ENCODE measurements around the gene SLC1A1. TPM values are rescaled to one million over a fixed set of nuclear protein-coding genes. Genes with fewer than 3 reads are reported as not detected.

Gene SLC1A1
- total and polyA plus RNA-seq, 12 donors = 0.94 to 3.5 (median 1.7) TPM

DNA sequence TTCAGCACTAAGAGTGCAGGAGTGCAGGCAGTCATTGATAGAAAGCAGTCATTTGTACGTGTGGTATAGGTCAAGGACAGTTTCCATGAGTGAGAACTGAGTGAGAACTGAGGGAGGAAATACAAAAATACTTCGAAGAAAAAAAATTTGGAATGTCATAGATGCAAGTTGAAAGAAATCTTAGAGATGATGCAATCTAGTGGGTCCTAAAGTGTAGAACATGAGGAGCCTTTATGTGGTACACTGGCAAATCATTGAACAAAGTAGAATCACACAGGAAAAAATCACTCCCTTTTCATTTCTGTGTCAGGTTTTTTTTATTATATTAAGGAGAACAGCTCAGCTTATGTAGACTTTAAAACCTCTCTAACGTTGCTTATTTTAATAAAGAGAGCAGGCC lies 26.4 kb upstream of the SLC1A1 start:
- TF ChIP-seq, protein P1, sequence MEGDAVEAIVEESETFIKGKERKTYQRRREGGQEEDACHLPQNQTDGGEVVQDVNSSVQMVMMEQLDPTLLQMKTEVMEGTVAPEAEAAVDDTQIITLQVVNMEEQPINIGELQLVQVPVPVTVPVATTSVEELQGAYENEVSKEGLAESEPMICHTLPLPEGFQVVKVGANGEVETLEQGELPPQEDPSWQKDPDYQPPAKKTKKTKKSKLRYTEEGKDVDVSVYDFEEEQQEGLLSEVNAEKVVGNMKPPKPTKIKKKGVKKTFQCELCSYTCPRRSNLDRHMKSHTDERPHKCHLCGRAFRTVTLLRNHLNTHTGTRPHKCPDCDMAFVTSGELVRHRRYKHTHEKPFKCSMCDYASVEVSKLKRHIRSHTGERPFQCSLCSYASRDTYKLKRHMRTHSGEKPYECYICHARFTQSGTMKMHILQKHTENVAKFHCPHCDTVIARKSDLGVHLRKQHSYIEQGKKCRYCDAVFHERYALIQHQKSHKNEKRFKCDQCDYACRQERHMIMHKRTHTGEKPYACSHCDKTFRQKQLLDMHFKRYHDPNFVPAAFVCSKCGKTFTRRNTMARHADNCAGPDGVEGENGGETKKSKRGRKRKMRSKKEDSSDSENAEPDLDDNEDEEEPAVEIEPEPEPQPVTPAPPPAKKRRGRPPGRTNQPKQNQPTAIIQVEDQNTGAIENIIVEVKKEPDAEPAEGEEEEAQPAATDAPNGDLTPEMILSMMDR (IDR thresholded peaks at IDR 0.05) = no peak
- DNase-seq (no peak), ATAC-seq (no peak)
- H3K4me3 ChIP-seq = no peak overlapping the region
- H3K36me3 ChIP-seq = no peaks in the 10 kb centered on the region
- peaks cover 0 to 14% (median 0%) of the 10 kb centered on the region in 11 donors for H3K9me3 ChIP-seq
- H3K4me1 ChIP-seq = no peaks in the 10 kb centered on the region
- intact Hi-C loops (cut with DNase I) = no loop called here
- H3K27me3 ChIP-seq = peaks cover 0 to 3% (median 0%) of the 10 kb centered on the region in 7 donors
- no peak overlapping the region for H3K27ac ChIP-seq
- 50 to 54% methylated on average over 3 of the region's 3 CpGs for WGBS, 2 donors

DNA sequence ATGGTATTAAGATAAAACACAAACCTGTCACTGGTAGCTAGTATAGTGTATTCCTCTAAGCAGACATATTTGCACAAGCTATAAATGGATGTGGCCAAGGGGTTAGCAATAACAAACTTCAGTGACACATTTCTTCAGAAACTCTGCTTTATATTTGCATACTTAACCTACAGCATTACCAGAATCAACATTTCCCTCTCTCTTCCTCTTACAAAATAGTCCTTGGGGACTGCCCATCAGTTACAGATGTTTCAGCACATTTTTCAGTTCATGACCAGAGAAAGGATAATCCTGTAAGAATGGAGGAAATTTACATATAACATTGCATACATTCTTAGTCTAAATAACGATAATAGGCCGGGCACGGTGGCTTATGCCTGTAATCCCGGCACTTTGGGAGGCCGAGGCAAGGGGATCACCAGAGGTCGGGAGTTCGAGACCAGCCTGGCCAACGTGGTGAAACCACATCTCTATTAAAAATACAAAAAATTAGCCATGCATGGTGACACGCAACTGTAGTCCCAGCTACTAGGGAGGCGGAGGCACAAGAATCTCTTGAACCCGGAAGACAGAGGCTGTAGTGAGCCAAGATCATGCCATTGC lies 25.3 kb upstream of the SLC1A1 start:
- H3K27me3 ChIP-seq = peaks cover 0 to 3% (median 0%) of the 10 kb centered on the region in 7 donors
- TF ChIP-seq, protein P1 (IDR thresholded peaks at IDR 0.05) = no peak
- WGBS, 2 donors = 92 to 93% methylated on average over 11 of the region's 11 CpGs
- no peaks in the 10 kb centered on the region for H3K36me3 ChIP-seq
- intact Hi-C loops (cut with DNase I) = no loop called here
- H3K4me3 ChIP-seq = no peak overlapping the region
- no peak overlapping the region for H3K27ac ChIP-seq
- H3K4me1 ChIP-seq = no peaks in the 10 kb centered on the region
- DNase-seq (no peak), ATAC-seq (no peak)
- H3K9me3 ChIP-seq = peaks cover 0 to 14% (median 0%) of the 10 kb centered on the region in 11 donors

DNA sequence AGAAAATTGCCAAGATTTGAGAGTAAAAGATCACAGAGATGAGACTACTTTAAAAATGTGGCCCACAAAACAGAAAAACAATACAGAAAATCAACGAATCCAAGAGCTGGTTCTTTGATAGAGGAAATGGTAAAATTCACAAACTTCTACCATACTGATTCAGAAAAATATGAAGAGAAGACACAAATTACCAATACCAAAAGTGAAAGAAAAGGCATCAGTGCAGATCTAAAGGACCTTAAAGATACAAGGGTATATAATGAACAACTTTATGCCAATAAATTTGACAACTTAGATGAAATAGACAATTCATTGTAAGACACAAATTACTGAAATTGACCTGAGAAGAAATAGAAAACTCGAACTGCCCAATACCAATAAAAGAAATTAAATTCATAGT lies 24.4 kb upstream of the SLC1A1 start:
- H3K36me3 ChIP-seq = no peaks in the 10 kb centered on the region
- no peak overlapping the region for H3K27ac ChIP-seq
- peaks cover 0 to 3% (median 0%) of the 10 kb centered on the region in 7 donors for H3K27me3 ChIP-seq
- ATAC-seq (no peak), DNase-seq (no peak)
- no peak overlapping the region for H3K4me3 ChIP-seq
- peaks cover 0 to 14% (median 0%) of the 10 kb centered on the region in 11 donors for H3K9me3 ChIP-seq
- intact Hi-C loops (cut with DNase I) = no loop called here
- TF ChIP-seq, protein P1 (IDR thresholded peaks at IDR 0.05) = no peak
- no peaks in the 10 kb centered on the region for H3K4me1 ChIP-seq
- 85 to 90% methylated on average over 2 of the region's 2 CpGs for WGBS, 2 donors

DNA sequence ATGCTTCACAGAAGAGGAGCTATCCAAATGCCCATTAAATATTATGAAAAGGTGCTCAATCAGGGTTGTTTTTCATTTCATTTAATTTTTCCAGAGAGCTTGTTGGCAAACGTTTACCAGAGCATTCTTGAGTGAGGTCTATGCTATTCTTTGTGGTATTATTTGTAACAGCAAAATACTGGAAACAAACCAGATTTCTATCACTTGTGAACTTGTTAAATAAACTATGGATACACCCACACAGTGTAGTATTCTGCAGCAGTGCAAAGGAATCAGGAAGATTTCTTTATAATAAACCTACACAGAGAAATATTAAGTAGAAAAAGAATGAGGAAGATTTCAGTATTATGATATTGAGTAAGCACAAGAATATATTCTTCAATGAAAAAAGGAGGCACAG lies 15.0 kb upstream of the SLC1A1 start:
- no peak overlapping the region for H3K4me3 ChIP-seq
- H3K27me3 ChIP-seq = no peaks in the 10 kb centered on the region
- H3K4me1 ChIP-seq = no peaks in the 10 kb centered on the region
- H3K36me3 ChIP-seq = no peaks in the 10 kb centered on the region
- intact Hi-C loops (cut with DNase I) = no loop called here
- ATAC-seq (no peak), DNase-seq (no peak)
- TF ChIP-seq, protein P1 (IDR thresholded peaks at IDR 0.05) = no peak
- WGBS, 2 donors = 21 to 25% methylated on average over 1 of the region's 1 CpG
- H3K27ac ChIP-seq = no peak overlapping the region
- H3K9me3 ChIP-seq = peaks cover 0 to 13% (median 0%) of the 10 kb centered on the region in 11 donors

Data from heart right ventricle (tissue), 16 donors.